Bronchial epithelial cell (primary cell): Measurements from ENCODE around the gene NCAN. TPM values are rescaled to one million over a fixed set of nuclear protein-coding genes. Genes with fewer than 3 reads are reported as not detected.
A peak's percentile ranks its signal among the peaks of the same experiment; 100 is the strongest.

Experiments used
- DNase-seq: peaks from one replicate; pipeline ENCODE4 v3.0.0-alpha.2; 2010; ENCODE audit warnings: low read depth
- FAIRE-seq: peaks from 2 replicates; lab custom pipeline; 2011; peaks lifted over from hg19 to GRCh38; lab: Jason Lieb, UNC
- H3K27me3 ChIP-seq: 2 replicates; pipeline ENCODE4 v1.5.1; 2011; ENCODE audit warnings: low read length; ENCODE audit not compliant: control insufficient read depth, insufficient read depth
- H3K36me3 ChIP-seq: 2 replicates; pipeline ENCODE4 v1.5.1; 2011; ENCODE audit warnings: low read length; ENCODE audit not compliant: control insufficient read depth, insufficient read depth
- H3K4me3 ChIP-seq: 2 replicates; pipeline ENCODE4 v1.5.1; 2011; ENCODE audit warnings: mild to moderate bottlenecking, low read depth, low read length, control low read depth
- CTCF ChIP-seq: IDR thresholded peaks from 2 replicates; pipeline ENCODE4 v1.5.1; 2011; ENCODE audit warnings: mild to moderate bottlenecking, moderate library complexity, low read length, control low read depth, inconsistent platforms; ENCODE audit not compliant: insufficient read depth, severe bottlenecking
- total RNA-seq: library from RNA; depleted of rRNA; stranded (reverse); fragments of >200 nt; gene quantifications from 2 replicates; pipeline ENCODE4 v1.2.1, GENCODE V29; 2014

The NCAN gene
- total RNA-seq, 1 donor from 2014 or later: not detected

- Histone ChIP-seq H3K27me3 (no peaks in the 10 kb centered on the region), H3K4me3 (peak within 1 kb of the TSS; percentile 49), H3K36me3 (peaks cover 10% of the 10 kb centered on the region)
- FAIRE-seq (no peak), DNase-seq (peak; percentile 85)
- no peak for TF ChIP-seq CTCF
Measured at GRCh38 chr19:19203012-19203856, 8.5 kb upstream of the NCAN start, which contains the start of gene NR2C2AP. Gene NR2C2AP, minus strand, starts transcription at chr19:19203414. Its CDS starts 354 bp downstream, at chr19:19203060.

GRCh38 chr19:19204181-19204580 lies 7.6 kb upstream of the NCAN start:
- DNase-seq (no peak), FAIRE-seq (no peak)
- H3K36me3 ChIP-seq: peaks cover 3% of the 10 kb centered on the region
- TF ChIP-seq CTCF: no peak
- H3K4me3 ChIP-seq: no peak overlapping the region
- H3K27me3 ChIP-seq: no peaks in the 10 kb centered on the region

GRCh38 chr19:19205416-19206410 lies 6.0 kb upstream of the NCAN start:
- no peak for FAIRE-seq
- H3K4me3 ChIP-seq: no peak overlapping the region
- TF ChIP-seq CTCF: no peak
- no peak for DNase-seq
- H3K27me3 ChIP-seq: no peaks in the 10 kb centered on the region
- H3K36me3 ChIP-seq: peaks cover 3% of the 10 kb centered on the region

GRCh38 chr19:19206938-19207337 lies 4.8 kb upstream of the NCAN start:
- DNase-seq (no peak), FAIRE-seq (no peak)
- Histone ChIP-seq H3K27me3 (peaks cover 7% of the 10 kb centered on the region), H3K4me3 (no peak overlapping the region), H3K36me3 (peaks cover 1% of the 10 kb centered on the region)
- no peak for TF ChIP-seq CTCF

GRCh38 chr19:19207637-19208572 lies 3.9 kb upstream of the NCAN start:
- FAIRE-seq (no peak), DNase-seq (no peak)
- Histone ChIP-seq H3K4me3 (no peak overlapping the region), H3K36me3 (no peaks in the 10 kb centered on the region), H3K27me3 (peaks cover 8% of the 10 kb centered on the region)
- no peak for TF ChIP-seq CTCF
